Spleen (tissue), 7 donors: Measurements from ENCODE around the gene SMYD1.

Source experiments
- POLR2A ChIP-seq, 3 donors: fragments of 450-650 bp; IDR thresholded peaks; one replicate each; pipeline ENCODE4 v1.5.1; 2017; ENCODE audit warnings: antibody characterized with exemption in 3 of 3, mild to moderate bottlenecking in 1 of 3
- TF ChIP-seq, protein P1 (sequence below), 11 experiments: fragments of 200-600 bp in 7 of 11; fragments of 450-650 bp in 4 of 11; sonication (generic) in 4 of 11; IDR thresholded peaks in 8 of 11; conservative IDR thresholded peaks in 3 of 11; 1 replicate in 7 of 11; 2 replicates in 4 of 11; pipeline versions ENCODE4 v1.4.0 to v1.8.0; 2016 to 2021; ENCODE audit warnings: antibody characterized with exemption in 11 of 11, inconsistent platforms in 4 of 11, mild to moderate bottlenecking in 1 of 11
- donor health status: DM: no; HTN: no; CAD: no; lungs with moderate emphysema.
- donor health status: DM: no; HTN: no; CAD: no.
- donor health status: DM: no; HTN: no; CAD: no.

DNA sequence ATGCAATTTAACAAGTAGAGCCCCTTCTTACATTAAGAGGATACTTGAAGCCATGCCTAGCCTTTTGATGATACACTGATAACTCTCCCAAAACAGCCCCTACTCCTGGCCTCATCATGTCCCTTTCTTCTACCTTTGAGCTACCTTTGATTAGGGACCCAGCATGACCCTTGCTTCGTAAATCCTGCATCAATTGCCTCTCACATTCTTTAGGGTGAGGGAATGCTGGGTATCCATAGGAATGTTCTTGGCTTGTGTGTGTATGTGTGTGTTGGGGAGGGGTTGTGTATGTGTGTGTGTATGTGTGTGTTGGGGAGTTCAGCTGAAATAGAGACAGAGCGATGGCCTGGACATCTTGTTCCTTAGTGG, 6.7 kb upstream of the SMYD1 start:
- no peak for TF ChIP-seq POLR2A (IDR thresholded peaks at IDR 0.05)
- TF ChIP-seq, protein P1, sequence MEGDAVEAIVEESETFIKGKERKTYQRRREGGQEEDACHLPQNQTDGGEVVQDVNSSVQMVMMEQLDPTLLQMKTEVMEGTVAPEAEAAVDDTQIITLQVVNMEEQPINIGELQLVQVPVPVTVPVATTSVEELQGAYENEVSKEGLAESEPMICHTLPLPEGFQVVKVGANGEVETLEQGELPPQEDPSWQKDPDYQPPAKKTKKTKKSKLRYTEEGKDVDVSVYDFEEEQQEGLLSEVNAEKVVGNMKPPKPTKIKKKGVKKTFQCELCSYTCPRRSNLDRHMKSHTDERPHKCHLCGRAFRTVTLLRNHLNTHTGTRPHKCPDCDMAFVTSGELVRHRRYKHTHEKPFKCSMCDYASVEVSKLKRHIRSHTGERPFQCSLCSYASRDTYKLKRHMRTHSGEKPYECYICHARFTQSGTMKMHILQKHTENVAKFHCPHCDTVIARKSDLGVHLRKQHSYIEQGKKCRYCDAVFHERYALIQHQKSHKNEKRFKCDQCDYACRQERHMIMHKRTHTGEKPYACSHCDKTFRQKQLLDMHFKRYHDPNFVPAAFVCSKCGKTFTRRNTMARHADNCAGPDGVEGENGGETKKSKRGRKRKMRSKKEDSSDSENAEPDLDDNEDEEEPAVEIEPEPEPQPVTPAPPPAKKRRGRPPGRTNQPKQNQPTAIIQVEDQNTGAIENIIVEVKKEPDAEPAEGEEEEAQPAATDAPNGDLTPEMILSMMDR (IDR thresholded peaks at IDR 0.05 in 8 of 11, conservative IDR thresholded peaks at IDR 0.05 in 3 of 11) = no peak
